EH (cell line): ENCODE measurements around the gene SLC25A38.
"Not testable (repeated sequence)": the region's sequence is repeated elsewhere in the genome, so short reads cannot be mapped to it uniquely, and the experiment has no call there.

ENCODE experiments used
- DNase-seq: peaks from one replicate; pipeline ENCODE4 v3.0.0-alpha.2; 2015; ENCODE audit warnings: low read depth

The SLC25A38 gene, protein sequence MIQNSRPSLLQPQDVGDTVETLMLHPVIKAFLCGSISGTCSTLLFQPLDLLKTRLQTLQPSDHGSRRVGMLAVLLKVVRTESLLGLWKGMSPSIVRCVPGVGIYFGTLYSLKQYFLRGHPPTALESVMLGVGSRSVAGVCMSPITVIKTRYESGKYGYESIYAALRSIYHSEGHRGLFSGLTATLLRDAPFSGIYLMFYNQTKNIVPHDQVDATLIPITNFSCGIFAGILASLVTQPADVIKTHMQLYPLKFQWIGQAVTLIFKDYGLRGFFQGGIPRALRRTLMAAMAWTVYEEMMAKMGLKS

DNA sequence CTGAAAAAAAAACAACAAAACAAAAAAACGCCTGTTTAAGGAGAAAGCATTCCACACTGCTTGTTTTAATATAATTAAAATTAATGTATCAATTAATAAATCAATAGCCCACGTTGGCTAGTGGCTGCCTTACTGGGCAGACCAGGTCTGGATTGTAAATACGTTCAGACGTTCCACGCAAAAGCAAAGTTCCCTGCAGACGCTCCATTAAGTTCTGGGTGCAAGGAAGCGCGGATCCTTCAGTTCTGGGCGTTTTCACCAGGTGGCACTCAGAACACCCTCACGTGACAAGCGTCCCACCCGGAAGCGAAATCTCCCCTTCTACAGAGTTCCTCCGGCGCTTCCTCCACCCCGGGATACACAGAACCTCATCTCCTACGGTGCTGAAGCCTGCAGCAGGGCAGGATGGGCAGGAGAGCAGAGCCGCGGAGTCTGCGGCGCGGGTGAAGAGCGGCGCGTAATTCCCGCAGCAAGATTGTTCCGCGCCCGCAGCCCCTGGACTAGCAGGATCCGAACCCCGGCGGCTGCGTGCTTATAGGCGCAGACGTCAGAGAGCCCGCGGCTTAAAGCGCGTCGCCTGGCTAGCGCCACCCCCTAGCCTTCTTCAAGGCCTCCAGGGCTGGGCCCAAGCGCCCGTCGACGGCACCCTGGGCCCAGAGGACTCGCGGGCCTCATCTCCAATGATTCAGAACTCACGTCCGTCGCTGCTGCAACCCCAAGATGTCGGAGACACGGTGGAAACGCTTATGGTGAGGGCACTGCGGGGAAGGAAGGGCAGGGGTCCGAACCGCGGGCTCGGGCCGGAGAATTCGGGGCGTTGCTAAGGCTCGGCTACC, at the start of gene SLC25A38:
TSS of gene SLC25A38 (plus strand) at position 326 of the 836 bp plus-strand sequence. CDS start at position 681, 355 bp downstream.
- peak; percentile 86 for DNase-seq

GRCh38 chr3:39333607-39334006, 49.6 kb upstream of the SLC25A38 start:
- DNase-seq = no peak

- DNase-seq = no peak
Measured at GRCh38 chr3:39334205-39334604, 49.0 kb upstream of the SLC25A38 start.

GRCh38 chr3:39338201-39338600, 45.0 kb upstream of the SLC25A38 start:
- no peak for DNase-seq

DNA sequence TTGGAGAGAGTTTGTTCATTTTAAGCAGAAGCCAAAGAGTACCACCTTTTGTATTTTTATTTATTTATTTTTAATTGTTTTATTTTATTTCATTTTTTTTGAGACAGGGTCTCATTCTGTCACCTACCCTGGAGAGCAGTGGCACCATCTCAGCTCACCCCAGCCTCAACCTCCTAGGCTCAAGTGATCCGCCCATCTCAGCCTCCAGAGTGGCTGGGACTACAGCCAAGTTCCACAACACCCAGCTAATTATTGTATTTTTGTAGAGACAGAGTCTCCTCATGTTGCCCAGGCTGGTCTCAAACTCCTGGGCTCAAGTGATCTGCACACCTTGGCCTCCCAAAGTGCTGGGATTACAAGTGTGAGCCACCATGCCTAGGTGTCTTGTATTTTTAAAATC, 44.1 kb upstream of the SLC25A38 start:
- no peak for DNase-seq

DNA sequence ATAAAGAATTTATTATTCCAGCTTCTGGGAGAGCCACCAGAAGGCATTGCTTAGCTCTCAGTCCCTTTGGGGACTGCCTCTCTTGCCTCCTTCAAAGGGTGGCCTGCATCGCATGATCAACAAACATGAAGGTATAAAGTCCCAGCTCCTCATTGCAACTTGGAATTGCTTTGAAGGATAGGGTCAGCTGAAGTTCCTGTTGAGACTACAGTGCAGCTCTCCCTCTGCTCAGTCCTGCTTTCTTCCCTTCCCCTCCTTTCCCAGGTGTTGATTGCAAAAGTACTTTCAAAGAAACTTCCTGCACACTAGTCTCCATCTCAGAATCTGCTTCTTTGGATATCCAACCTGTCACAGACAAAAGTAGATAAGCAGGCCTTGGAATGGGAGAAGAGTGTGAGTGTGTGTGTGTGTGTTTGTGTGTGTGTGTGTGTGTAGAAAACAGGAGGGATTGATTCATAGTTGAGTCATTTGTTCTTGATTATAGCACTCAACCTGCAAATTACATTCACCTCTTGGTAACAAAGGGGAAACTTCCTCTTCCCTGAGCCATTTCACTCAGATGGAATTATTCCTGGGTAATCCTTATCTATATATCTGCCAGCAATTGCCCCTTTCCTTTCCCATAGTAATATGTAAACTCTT, 40.0 kb upstream of the SLC25A38 start:
- no peak for DNase-seq

- no peak for DNase-seq
Measured at GRCh38 chr3:39343760-39344159, 39.4 kb upstream of the SLC25A38 start.

GRCh38 chr3:39344746-39345344, 38.3 kb upstream of the SLC25A38 start:
- DNase-seq = peak; percentile 4

- DNase-seq = no peak
Measured at GRCh38 chr3:39346785-39347585, 36.2 kb upstream of the SLC25A38 start.

- DNase-seq = no peak
Measured at GRCh38 chr3:39347586-39347876, 35.6 kb upstream of the SLC25A38 start.

- DNase-seq = no peak
Measured at GRCh38 chr3:39349080-39349479, 34.1 kb upstream of the SLC25A38 start.

GRCh38 chr3:39350714-39351113, 32.5 kb upstream of the SLC25A38 start:
- DNase-seq = no peak

GRCh38 chr3:39351134-39351533, 32.0 kb upstream of the SLC25A38 start:
- DNase-seq = not testable (repeated sequence)

- not testable (repeated sequence) for DNase-seq
Measured at GRCh38 chr3:39353168-39353927, 29.8 kb upstream of the SLC25A38 start.

GRCh38 chr3:39358333-39358732, 24.8 kb upstream of the SLC25A38 start:
- DNase-seq = no peak

- DNase-seq = no peak
Measured at GRCh38 chr3:39361252-39361927, 21.8 kb upstream of the SLC25A38 start.

- DNase-seq = no peak
Measured at GRCh38 chr3:39362192-39362591, 21.0 kb upstream of the SLC25A38 start.

DNA sequence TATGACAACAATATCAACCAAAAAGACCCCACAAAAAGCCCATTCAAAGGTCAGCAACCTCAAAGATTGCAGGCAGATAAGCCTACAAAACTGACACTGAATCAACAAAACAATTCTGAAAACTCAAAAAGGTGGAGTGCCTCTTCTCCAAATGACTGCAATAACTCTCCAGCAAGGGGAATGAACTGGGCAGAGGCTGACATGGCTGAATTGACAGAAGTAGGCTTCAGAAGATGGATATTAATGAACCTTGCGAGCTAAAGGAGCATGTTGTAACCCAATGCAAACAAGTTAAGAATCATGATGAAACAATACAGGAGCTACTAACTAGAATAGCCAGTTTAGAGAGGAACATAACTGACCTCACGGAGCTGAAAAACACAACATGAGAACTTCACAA, 20.4 kb upstream of the SLC25A38 start:
- no peak for DNase-seq

DNA sequence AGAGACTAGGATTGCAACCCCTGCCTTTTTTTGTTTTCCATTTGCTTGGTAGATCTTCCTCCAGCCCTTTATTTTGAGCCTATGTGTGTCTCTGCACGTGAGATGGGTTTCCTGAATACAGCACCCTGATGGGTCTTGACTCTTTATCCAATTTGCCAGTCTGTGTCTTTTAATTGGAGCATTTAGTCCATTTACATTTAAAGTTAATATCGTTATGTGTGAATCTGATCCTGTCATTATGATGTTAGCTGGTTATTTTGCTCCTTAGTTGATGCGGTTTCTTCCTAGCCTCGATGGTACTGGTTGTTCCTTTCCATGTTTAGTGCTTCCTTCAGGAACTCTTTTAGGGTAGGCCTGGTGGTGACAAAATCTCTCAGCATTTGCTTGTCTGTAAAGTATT, 12.7 kb upstream of the SLC25A38 start:
- DNase-seq = not testable (repeated sequence)

GRCh38 chr3:39372833-39373232, 10.3 kb upstream of the SLC25A38 start:
- DNase-seq = no peak
